NCI-H146 treated with DMSO at 0.1 percent for 48 hours (cell line): ENCODE measurements around the gene WNT3A.
A peak's percentile ranks its signal among the peaks of the same experiment; 100 is the strongest.

Experiments used
- DNase-seq: peaks from one replicate; lab custom pipeline; 2025; ENCODE audit not compliant: unreplicated experiment; lab: John Stamatoyannopoulos, UW

WNT3A gene

DNA sequence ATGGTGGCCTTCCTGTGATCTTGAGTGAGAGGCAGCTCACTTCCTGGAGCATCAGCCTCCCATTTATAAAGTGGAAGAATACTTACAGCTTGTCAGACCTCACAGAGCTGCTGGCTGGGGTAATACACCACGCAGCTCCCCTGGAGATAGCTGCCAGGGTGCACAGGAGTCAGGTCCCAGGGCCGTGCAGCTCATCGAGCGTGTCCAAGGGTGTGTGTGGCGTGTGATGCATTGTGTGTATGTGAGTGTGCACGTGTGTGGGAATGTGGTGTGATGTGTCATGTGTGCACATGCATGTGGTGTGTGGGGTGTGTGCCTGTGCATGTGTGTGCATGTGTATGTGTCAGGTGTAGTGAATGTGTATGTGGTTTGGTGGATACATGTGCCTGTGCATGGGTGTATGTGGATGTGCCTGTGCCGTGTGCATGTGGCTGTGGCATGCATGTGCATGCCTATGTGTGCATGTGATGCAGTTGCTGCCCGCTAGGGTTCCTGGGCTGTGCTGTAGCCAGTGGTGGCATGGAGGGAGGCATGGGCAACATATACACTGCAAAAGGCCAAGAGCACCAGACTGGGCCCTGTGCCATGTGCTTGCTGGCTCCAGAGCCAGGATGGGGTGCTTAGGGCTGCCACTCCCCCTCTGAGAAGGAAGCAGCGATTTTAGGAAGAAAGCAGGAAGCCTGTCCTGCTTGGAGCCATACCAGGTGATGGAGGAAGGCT, 24.6 kb downstream of the WNT3A start:
- no peak for DNase-seq

DNA sequence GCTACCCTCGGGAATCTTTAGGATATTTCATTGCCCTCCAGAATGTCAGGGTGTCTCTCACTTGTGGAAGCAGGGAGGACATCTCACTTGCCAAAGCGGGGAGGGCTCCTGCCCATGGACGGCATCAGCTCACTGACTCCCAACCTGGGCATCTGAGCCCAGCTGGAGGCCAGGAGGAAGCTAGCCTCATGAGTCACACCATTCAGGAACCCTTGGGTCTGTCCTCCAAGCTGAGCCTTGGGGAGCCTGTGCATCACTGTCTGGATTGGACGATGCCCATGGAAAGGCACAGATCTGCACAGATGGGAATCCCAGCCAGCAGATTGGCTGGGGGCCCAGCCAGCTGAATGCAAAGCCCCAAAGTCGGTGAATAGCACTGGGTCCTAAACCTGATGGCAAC, 25.2 kb downstream of the WNT3A start:
- DNase-seq, result no peak

DNA sequence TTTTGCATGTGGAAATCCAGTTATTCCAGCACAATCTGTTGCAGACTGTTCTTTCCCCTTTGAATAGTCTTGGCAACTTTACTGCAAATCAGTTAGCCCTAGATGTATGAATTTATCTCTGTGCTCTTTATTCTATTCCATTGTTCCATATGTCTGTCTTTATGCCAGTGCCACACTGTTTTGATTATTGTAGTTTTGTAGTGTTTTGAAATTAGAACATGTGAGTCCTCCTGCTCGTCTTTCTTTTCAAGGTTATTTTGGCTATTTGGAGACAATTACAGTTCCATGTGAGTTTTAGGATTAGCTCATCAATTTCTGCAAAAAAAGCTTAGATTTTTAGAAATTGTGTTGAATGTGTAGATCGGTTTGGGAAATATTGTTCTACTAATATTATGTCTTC, 26.6 kb downstream of the WNT3A start:
- DNase-seq, result no peak

GRCh38 chr1:228034954-228035837, 28.4 kb downstream of the WNT3A start:
- DNase-seq, result no peak

GRCh38 chr1:228035844-228036243, 29.0 kb downstream of the WNT3A start:
- no peak for DNase-seq

DNA sequence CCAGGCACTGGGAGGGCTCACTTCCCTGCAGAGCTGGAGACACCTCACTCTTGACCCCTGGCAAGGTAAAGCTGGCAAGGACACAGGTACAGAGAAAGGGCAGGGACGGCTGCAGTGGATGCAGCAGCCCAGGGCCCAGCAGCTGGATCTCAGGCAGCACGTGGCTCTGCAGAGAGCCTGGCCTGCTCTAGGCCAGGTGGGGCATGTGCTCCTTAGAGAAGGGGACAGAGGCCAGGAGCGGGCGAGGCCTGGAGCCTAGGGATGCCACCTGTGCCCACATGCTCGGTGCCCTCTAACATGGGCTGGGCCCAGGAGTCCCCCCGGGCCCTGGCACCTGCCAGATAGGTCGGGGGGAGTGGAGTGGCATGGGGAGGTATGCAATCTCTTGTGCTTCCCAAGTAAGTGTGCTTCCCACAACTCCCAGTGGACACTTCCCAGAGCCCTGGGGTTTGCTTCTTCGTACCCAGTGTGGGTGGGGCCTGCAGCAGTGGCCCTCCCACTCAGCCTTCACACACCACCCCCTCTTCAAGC, 30.0 kb downstream of the WNT3A start:
- no peak for DNase-seq

DNA sequence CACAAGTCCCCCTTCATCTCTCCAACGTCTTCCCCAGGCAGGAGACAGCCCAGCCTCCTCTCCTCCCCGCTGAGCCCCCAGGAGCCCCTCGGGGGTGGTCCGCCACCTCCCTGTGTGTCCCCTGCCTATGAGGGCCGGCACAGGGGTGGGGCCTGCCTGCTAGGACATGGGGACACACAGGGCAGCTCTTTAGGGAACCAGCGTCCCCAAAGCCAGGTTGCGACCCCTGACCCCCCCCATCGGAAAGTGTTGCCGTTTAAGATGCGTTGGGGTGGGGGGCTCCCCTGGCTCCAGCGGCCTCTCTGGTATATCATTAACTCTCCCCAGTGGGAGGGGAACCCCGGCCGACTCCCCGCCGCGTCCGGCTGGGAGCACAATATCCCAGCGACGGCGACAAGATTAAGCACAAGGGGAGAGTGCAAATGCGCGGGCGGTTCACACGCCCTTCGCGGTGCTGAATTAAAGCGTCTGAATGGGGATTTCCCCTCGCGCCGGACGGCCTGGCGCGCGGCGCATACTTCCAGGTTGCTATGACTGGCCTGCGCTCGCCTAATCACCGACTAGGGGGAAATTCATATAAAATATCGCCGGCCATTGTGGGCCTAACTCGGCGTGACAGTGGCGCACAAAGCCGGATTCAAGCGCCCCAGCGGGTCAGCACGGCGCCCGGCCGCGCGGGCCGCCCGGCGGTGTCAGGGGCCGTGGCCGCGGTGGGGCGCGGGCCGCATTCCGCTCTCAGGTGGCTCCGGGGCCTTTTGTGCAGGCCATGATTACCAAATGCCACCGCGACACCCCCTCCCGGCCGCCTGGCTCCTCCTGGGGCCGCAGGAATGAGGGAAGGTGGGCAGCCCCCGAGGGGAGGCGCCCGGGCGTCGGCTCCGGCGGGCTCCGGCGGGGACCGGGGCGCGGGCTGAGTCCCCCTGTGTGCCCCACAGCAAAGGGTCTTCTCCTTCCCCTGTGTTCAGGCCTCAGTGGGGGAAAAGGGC, 30.9 kb downstream of the WNT3A start:
- no peak for DNase-seq

DNA sequence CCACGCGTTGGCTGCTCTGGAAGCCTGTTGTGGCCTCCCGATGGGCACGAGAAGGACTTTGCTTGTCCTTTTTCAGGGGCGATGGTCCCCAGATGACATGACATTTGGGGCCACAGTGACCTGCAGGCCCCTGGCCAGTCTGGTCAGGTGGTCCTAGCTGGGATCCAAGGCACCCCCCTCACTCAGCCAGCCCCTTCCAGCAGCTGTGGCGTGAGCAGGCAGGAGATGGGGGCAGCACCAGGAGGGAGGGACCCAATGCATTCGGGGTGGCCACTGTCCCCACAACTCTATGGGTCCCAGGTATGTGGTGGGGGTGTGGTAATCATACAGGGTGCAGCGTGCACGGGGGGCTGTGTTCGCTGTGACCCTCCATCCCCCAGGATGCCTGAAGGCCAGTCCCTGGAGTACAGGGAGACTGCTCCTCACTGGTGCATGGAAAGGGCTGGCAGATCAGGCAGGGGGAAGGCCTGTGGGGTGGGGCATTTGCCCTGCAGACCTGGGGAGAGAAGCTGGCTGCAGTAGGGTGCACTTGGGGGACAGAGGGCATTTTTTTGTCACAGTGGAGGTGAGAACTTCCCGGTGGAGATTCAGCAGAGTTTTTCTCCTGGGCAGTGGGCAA, 31.7 kb downstream of the WNT3A start:
- DNase-seq, result no peak

- no peak for DNase-seq
These were observed 32.5 kb downstream of the WNT3A start for GRCh38 chr1:228039006-228039903.

- DNase-seq, result no peak
These were observed 33.2 kb downstream of the WNT3A start for GRCh38 chr1:228039986-228040385.

DNA sequence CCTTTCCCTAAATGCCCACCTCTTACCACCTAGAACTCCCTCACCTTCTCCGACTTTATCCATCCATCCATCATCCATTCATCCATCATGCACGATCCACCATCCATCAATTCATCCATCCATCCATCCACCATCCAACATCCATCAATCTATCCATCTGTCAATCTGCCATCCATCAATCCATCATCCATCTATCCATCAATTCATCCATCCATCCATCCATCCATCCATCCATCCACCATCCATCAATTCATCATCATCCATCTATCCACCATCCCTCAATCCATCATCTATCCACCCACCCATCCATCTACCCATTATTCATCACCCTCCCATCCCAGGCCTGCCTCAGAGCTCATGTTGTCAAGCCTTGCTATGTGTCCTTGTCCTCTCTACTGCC, 34.5 kb downstream of the WNT3A start:
- no peak for DNase-seq

GRCh38 chr1:228042508-228042907, 35.7 kb downstream of the WNT3A start:
- no peak for DNase-seq

DNA sequence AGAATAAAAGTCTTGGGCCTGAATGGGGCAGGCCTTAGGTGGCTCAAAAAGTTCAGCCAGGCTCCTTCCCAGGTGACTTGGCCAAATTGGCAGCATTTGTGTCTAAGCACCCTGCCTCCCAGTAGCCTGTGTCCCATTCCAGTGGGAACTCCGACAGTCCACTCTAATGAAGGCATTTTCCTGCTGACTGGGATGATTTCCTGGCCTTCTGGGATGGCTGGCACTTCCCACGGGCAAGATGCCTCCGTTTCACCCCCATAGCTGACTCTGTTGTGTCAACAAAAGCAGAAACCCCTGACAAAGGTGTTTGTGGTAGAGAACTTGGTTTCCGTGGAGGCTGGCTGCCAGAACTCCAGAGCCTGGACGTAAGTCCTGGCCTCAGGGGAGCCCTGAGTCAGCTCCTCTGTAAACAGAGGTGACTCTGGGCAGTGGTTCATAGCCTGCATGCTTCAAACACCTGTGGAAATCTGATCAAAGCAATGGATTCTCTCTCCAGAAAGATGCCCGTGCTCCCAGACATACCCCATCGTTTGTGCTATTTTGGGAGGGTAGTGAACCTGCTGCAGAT, 36.6 kb downstream of the WNT3A start:
- no peak for DNase-seq

GRCh38 chr1:228044961-228045360, 38.2 kb downstream of the WNT3A start:
- DNase-seq, result no peak

- no peak for DNase-seq
These were observed 38.6 kb downstream of the WNT3A start for GRCh38 chr1:228045405-228045804.

DNA sequence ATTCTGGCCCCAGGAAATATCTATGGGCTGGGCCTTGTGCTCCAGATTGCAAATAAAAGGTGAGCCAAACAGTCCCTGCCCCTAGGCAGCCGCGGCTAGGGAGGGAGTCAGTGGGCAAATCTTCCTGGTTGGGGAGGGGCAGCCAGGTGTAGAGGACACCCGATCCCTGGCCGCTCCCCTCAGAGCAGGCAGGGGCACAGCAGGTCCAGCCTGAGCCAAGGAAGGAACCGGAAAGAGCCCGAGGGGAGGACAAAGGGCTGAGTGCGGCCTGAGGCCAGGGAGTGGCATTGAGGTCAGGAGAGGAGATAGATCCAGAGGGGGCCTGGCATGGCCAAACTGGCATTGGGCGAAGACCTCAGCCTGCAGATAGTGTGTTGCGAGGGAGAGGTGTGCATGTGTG, 39.1 kb downstream of the WNT3A start:
- peak; percentile 21 for DNase-seq

DNA sequence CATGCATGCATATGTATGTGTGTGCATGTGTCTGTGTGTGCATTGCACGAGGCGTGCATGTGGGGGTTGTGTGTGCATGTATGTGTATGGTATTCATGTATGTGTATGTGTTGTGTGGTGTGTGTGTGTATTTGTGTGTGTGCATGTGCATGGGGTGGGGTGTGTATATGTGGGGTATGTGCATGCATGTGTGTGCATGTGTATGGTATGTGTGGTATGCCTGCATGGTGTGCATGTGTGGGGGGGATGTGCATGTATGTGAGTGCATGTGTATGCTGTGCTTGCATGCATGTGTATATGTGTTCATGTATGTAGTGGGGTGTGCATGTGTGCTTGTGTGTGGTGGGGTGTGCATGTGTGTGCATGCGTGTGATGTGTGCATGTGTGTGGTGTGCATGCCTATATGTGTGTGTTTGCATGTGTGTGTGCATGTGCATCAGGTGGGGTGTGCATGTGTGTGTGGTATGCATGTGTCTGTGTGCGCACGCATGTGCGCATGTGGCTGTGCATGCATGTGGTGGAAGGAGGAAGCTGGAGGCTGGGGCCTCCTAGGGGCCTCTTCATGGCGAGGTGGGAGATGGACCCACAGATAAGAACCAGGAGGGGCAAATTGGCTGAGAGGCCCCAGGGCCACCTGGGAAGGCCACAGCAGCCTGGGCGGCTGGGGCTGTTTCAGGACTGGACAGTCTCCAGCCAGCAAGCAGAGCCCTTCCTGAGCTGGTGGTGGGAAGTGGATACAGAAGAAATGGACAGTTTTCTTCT, 39.8 kb downstream of the WNT3A start:
- DNase-seq, result no peak

DNA sequence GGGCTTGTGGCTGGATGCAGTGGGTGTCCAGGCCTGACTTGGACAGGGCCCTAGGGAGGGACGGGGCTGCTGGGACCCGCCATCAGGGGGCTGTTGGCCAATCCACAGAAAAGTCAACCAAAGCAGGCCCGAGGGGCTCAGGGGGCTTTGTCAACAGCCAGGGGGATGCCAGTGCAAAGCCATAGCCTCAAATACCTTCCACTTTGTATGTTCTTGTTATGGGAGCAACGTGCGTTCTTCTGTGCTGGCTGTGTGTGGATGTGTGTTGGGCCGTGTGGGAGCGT, 40.3 kb downstream of the WNT3A start:
- no peak for DNase-seq

- no peak for DNase-seq
These were observed 41.3 kb downstream of the WNT3A start for GRCh38 chr1:228048120-228048519.
